GM18499 (cell line): ENCODE results near the gene TRIM67.
"Not testable (repeated sequence)": the region's sequence is repeated elsewhere in the genome, so short reads cannot be mapped to it uniquely, and the experiment has no call there.

Experiments
- ATAC-seq: cut with Tn5 transposase; IDR thresholded peaks from one replicate; pipeline ENCODE4 v1.9.1; 2021; ENCODE audit warnings: moderate number of reproducible peaks; ENCODE audit not compliant: insufficient read depth, unreplicated experiment

Gene TRIM67

DNA sequence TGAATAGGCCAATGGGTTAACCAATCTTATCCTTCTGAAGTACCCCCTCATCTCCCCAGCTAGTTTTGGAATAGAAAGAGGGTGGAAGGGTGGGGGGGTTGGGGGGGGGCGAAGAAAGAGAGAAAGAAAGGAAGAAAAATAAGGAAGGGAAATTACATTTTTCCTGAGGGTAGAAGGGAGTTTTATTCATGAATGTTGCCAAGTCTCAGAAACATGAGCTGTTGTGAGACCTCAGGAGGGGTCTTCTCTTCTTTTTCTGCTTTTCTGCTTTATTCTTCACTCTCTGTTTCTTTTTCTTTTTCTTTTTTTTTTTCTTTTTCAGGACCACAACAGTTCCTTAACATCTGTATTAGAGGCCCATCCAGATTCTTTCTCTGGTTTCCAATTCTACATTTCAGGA, 6.0 kb upstream of the TRIM67 start:
- no peak for ATAC-seq

DNA sequence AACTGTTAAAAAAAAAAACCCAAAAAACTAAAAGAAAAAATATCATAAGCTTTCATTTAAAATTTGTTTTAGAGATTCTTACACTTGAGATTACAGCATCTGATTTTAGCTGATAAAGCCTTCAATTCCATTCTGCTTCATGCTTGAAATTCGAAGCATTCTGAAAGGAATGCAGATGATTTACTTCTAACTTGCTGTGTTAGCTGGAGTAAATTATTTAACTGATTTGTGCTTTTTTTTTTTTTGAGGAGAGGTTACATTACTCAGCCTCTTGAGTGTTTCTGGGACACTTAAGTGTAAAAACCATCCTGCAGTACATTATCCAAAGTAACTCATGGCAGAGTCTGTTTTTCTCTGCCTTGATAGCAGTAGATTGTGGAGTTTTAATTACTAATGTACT, 4.5 kb upstream of the TRIM67 start:
- ATAC-seq, result no peak

DNA sequence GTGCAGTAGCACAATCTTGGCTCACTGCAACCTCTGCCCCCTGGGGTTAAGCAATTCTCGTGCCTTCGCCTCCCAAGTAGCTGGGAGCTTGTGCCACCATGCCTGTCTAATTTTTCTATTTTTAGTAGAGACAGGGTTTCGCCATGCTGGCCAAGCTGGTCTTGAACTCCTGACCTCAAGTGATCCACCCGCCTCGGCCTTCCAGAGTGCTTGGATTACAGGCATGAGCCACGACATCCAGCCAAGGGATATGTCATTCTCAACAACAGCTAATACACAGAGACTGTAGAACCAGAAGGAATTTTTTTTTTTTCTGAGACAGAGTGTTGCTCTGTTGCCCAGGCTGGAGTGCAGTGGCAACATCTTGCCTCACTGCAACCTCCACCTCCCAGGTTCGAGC, 3.7 kb upstream of the TRIM67 start:
- ATAC-seq, result not testable (repeated sequence)

DNA sequence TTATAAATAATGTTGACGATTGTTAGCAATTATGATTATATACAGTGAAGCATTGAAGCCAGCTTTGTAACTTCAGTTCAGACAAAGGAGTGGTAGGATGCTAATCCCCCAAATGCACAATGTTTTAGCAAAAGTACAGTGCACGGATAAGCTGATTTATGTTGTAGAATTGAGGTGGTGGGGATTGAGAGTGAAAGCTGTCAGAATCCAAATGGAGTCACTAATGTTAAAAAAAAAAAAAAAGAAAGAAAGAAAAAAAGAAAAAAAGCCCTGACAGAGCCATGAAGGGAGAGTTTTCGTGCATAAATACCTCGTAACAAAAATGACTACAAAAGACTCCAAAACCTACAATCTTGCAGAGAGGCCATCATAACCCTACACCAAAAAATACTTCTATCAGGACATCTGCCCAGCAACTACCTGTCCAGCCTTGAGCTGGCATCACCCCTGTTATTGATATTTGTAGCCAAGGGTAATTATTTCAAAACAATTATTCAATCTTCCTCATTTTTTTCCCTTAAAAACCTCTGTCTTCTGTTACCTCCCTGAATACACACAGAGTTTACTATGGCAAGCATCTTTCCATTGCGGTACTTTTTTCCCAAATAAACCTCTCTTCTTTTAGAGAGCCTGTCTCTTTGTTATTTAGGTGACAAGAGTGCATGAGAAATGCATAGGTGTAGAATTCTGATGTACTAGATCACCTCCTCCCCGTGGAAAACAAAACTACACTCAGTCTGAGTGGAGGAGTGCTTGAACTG, 2.5 kb upstream of the TRIM67 start:
- ATAC-seq, result no peak

DNA sequence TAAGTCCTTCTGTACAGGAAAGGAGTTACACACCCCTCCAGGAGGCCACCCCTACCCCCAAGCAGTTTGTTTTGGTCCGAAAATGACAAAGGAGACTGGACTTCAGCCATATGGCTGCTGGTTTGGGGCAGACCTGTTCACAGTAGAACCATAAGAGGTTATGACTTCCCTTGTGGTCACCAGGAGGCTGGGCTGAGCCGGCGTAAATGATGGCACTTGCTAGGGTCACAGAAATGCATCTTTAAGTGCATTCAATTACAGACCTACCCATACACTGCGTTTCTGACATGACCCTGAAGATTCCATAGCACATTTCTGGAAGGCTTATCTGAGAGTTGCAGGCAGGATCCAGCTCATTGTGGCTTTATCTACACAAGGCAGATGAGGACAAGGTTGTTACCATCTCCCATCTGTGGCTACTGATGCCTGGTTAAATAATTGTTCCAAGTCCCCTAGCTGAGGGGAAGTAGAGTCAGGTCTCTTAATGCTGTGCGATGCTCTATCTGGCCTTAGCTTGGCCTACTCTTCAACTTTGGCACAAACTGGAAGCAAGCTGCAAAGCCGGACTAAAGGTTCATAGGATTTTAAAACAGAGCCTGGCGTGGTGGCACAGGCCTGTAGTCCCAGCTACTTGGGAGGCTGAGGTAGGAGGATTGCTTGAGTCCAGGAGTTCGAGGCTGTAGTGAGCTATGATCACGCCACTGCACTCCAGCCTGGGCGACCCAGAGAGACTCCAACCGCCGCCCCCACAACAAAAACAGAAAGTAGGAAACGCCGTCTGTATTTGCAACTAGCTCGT, 1.7 kb upstream of the TRIM67 start:
- ATAC-seq, result no peak

DNA sequence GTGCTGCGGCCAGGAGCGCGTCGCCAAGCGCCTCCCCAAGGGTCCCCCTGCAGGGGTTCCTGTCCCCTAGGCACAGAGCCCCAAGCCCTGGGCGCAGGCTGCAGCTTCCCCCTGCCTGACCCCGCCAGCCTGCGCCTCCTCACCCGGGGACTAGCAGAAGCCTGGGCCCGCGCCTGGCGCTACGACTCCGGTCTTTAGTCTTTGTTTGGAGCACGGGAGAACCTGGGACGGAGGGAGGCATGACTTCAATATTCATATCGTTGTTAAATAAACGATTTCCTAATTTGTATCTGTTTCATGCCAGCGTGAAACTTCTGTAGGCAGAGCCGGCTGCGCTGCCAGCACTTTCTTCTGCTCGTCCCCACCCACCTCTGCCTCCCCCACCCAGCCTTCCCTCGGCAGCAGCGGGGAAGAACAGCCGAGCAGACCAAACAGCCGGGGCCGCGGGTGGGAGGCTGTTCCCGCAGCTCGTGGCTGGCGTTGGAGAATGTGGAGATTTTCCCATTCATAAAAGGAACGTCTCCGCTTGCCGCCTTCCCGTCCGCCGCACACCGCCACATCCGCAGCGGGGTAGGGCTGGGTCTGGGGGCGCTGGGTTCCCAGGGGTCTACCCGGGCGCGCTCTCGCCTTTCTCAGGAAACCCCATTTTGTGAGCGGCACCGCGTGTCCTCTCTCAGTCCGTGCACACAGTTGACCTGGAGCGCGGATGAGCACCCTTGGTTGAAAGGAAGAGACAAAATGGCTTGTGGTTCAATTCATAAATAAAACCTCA, 777 bp upstream of the TRIM67 start:
- no peak for ATAC-seq

DNA sequence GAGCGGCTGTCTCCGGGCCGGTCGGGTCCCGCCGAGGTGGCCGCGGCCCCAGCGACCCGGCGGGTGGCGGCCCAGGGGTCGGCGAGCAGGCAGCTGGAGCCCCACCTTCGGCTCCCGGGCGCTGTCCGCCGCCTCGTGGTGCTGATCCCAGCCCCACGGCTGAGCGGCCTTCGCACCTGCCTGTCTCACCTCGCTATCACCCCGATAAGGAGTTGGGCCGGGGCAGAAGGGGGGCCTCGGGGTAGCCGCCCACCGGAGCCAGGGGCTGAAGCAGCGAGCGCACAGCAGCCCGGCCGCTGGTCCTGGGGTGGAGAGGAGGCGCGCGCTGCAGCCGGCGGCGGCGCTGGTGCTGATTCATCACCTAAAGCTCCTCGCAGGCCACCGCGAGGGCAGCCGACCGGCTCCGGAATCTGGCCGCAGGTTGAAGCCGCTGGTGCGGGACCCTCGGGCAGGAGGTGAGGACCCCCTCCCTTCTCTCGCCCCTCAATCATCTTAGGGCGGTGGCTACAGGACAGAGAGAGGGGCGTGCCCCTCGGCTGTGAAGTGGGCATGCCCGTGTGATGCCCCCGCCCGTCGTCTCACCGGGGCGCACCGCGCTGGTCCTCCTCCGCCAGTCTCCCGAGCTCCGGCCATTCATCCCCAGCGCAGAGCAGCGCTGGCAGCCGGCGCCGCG, 575 bp downstream of the TRIM67 start:
- ATAC-seq, result no peak

DNA sequence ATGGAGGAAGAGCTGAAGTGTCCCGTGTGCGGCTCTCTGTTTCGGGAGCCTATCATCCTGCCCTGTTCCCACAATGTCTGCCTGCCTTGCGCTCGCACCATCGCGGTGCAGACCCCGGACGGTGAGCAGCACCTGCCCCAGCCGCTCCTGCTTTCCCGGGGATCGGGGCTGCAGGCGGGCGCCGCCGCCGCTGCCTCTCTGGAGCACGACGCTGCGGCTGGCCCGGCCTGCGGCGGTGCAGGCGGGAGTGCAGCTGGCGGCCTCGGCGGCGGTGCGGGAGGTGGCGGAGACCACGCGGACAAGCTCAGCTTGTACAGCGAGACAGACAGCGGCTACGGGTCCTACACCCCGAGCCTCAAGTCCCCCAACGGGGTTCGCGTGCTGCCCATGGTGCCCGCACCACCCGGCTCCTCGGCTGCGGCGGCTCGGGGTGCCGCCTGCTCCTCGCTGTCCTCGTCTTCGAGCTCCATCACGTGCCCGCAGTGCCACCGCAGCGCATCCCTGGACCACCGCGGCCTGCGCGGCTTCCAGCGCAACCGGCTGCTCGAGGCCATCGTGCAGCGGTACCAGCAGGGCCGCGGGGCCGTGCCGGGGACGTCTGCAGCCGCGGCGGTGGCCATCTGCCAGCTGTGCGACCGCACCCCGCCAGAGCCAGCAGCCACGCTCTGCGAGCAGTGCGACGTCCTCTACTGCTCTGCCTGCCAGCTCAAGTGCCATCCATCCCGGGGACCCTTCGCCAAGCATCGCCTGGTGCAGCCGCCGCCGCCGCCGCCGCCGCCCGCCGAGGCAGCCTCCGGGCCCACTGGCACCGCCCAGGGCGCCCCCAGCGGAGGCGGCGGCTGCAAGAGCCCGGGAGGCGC, 1.3 kb downstream of the TRIM67 start:
- ATAC-seq, result no peak

DNA sequence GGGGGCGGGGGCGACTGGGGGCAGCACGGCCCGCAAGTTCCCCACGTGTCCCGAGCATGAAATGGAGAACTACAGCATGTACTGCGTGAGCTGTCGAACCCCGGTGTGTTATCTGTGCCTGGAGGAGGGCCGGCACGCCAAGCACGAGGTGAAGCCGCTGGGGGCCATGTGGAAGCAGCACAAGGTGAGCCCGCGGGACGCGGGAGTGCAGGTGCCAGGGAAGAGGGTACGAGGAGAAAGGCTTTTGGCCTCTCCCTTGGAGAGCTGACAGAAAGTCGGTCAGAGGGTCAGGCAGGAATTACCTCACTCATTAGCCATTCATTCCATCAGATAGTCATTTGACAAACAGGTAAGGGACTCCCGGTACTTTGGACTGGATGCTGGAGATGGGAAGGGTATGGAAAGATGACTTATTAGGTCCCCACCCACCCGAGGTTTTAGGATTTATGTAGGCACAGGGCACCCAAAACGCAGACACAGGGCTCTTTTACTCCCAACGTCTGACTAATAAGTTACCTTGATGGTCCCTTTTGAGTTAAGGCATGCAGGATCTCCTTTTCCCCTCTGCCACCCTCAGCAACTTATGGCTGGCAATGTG, 2.1 kb downstream of the TRIM67 start:
- ATAC-seq, result no peak

DNA sequence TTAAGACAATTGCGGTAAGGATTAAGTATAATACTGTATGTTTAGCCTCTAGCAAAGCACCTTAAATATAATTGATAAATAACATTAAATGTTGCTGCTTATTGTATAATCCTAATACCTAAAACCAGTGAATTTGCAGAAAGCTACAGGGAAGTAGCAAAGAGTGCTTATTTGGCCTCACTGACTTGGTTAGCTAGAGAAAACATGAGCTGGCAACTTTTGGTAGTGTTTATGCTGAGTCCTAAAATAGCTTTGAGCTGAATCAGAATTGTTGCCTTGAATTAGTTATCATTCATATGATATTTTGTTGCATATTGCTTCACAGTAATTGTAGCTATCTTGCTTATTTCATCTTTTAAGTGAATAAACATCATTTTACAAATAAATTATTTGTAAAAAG, 3.5 kb downstream of the TRIM67 start:
- no peak for ATAC-seq

DNA sequence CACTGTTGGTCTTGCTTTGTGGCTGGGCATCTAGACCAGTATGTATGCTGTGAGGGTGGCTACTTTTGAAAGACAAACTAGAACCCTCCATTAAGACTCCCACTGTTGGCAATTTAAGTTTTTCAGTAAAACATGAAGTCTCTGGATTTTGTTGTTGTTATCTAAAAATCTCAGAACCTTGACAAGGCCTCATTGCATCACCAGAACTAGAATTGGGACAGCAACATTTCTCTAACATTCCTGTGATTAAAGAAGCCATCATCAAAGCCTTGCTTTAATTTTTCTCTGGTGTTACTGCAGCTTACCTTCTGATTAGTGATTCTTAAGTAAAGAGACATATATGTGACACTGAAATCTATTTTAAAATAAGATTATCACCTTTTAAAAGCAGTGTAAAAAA, 4.5 kb downstream of the TRIM67 start:
- no peak for ATAC-seq

DNA sequence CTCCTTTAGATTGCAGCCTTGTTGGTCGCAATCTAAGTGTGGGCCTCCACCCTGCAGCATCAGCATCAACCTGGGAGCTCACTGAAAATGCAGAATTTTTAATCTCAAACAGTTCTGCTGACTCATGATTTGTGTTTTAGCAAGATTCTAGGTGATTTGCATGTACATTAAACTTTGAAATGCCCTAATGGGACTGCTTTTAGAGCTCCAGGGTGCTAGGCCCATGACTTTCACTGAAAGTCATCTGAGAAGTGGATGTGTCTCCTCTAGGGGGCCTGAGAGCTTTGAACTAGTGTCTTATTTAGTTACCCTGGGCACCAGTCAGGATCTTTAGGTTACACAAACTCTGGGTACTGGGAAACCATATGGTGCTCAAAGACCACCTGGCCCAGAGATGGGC, 9.0 kb downstream of the TRIM67 start:
- ATAC-seq, result no peak

DNA sequence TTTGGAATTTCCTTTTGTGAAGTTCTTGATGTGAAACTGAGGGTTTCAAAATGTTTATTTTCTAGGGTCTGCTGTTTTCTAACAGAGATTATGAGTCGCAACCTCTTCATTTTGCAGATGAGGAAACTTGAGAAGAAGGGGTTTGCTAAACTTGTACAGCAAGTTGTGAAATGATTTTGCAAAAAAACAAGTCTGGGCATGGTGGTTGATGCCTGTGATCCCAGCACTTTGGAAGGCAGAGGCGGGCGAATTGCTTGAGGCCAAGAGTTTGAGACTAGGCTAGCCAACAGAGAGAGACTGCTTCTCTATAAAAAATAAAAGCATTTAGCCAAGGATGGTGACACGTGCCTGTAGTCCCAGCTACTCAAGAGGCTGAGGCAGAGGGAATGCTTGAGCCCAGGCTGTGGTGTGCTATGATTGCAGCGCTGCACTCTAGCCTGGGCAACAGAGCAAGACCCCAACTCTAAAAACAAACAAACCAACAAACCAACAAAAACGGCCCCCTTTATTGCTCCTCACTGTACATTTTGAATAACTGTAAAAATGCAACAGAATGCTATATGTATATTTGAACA, 9.9 kb downstream of the TRIM67 start:
- ATAC-seq, result no peak

DNA sequence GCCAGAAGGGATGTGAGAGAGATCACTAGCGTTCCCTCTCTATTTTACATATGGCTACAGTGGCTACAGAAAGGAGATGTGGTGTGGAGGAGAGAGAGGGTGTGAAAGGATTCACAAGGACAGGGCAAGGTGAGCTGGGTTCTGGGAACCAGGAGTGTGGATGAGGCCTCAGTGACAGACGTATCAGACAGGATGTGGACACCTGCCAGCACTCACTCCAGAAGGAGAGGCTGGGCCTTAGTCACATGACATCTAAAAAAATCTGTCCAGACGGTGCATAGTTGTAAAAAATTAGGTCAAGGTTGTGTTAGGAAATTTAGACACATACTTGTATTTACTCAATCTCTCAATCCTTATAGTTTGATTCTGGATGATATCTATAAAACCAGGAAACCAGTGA, 10.6 kb downstream of the TRIM67 start:
- ATAC-seq, result no peak

DNA sequence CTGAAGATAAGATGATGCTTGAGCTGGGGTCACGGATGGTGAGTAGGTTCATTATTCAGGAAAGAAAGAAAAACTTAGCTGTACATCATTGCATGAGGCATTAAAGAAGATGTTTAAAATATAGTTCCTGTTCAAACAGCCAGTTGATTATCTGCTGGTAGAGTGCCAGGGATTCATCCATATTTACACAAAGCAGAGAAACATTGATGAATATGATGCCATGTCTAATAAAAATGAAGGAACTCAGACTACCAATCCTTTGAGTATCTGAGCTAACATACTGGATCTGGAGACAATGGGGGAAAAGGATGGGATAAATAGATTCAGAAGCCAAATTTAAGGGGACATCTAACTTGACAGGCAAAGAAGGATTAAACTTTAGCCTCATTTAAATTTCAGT, 14.6 kb downstream of the TRIM67 start:
- ATAC-seq, result no peak

DNA sequence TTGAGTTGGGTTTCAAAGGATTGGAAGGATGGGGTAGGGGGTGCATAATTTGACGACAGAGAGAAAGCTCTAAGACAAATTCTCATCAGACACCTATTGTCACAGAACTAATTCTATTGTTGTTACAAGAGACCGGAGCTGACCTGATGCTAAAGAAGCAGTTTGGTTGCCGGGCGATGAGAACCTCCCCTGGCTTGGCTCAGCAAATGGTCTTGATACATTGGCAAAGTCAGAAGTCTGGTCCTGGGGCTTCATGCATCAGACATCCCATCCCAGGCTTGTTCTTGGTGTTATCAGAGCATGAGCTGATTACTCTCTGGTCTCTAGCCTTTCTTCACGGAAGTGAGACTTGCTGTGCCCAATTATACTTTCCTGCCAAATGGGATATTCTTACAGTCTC, 15.4 kb downstream of the TRIM67 start:
- ATAC-seq, result no peak

DNA sequence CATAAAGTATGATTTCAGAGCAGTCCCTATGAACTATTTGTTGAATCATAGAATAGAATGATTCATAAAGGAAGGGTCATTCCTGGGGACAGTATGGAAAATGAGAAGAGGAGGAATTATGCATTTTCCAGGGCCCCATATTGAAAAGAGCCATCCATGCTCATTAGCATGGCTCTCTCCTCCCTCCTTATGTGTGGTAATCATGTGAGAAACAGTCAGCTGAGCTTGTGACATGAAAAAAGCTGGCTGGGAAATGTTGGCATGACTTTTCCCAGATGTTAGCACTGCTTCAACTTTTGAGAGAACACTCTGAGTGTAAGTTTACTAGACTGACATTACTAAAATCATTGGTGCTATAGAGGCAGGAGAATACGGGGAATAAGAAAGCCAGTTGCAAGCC, 16.1 kb downstream of the TRIM67 start:
- no peak for ATAC-seq

DNA sequence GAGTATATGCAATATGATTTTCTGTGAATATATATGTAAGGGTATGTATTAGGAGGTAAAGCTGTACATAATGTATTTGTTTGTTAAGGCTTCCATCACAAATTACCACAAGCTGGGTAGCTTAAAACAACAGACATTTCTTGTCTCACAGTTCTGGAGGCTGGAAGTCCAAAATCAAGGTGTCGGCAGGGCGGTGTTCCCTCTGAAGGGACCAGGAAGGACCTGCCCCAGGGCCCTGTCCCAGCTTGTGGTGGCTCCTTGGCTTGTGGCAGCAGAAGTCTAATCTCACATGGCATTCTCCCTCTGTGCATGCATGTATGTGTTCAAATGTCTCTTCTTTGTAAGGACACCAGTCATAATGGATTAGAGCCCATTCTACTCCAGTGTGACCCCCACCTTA, 17.1 kb downstream of the TRIM67 start:
- no peak for ATAC-seq

DNA sequence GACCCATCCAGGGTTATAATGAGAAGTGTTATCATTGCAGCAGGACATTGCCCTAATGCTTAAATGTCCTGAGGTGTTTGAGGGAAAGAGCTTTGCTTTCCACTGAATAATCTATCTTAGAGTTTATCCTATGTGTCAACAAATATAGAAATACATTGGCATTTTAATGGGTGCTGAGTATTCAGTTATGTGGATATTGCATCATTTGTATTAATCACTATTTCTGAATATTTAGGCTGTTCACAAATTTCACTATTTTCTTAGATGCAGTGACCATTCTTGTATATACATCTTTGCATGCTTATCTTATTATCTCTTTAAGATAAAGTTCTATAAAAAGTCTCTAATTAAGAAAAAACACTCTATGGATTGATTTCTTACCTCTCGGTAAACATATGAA, 18.2 kb downstream of the TRIM67 start:
- ATAC-seq, result no peak
